DMS114 treated with DMSO at 0.1 percent for 48 hours (cell line): ENCODE measurements around the gene SMIM9.
"Not testable (repeated sequence)": the region's sequence is repeated elsewhere in the genome, so short reads cannot be mapped to it uniquely, and the experiment has no call there.

Experiments
- DNase-seq: peaks from one replicate; lab custom pipeline; 2025; ENCODE audit not compliant: unreplicated experiment; lab: John Stamatoyannopoulos, UW

SMIM9 gene

GRCh38 chrX:154816326-154816898 is 18.1 kb downstream of the SMIM9 start:
- DNase-seq = not testable (repeated sequence)

GRCh38 chrX:154815274-154815818 is 19.1 kb downstream of the SMIM9 start:
- no peak for DNase-seq

- DNase-seq = no peak
These were observed 20.7 kb downstream of the SMIM9 start for GRCh38 chrX:154813801-154814200.

GRCh38 chrX:154812341-154813101 is 21.9 kb downstream of the SMIM9 start:
- no peak for DNase-seq

GRCh38 chrX:154809939-154810665 is 24.4 kb downstream of the SMIM9 start:
- DNase-seq = no peak

- DNase-seq = no peak
These were observed 27.5 kb downstream of the SMIM9 start for GRCh38 chrX:154806837-154807501.

- no peak for DNase-seq
These were observed 28.8 kb downstream of the SMIM9 start for GRCh38 chrX:154805696-154806091.

- DNase-seq = peak; percentile 12
These were observed 29.3 kb downstream of the SMIM9 start, which contains the start of gene MPP1 for GRCh38 chrX:154804957-154805695. Gene MPP1 (minus strand): TSS chrX:154805485. CDS start chrX:154805373, 112 bp downstream.

GRCh38 chrX:154804261-154804956 is 30.1 kb downstream of the SMIM9 start:
- no peak for DNase-seq

GRCh38 chrX:154802947-154803346 is 31.5 kb downstream of the SMIM9 start:
- DNase-seq = no peak

- no peak for DNase-seq
These were observed 33.8 kb downstream of the SMIM9 start for GRCh38 chrX:154800478-154801210.

GRCh38 chrX:154799556-154800348 is 34.7 kb downstream of the SMIM9 start:
- DNase-seq = no peak

- DNase-seq = no peak
These were observed 37.5 kb downstream of the SMIM9 start for GRCh38 chrX:154797006-154797405.

GRCh38 chrX:154795016-154795415 is 39.4 kb downstream of the SMIM9 start:
- no peak for DNase-seq

- no peak for DNase-seq
These were observed 41.2 kb downstream of the SMIM9 start for GRCh38 chrX:154793084-154793795.

- no peak for DNase-seq
These were observed 42.5 kb downstream of the SMIM9 start for GRCh38 chrX:154791939-154792338.

GRCh38 chrX:154791467-154791866 is 43.0 kb downstream of the SMIM9 start:
- DNase-seq = no peak

GRCh38 chrX:154785716-154786115 is 48.7 kb downstream of the SMIM9 start:
- no peak for DNase-seq
